Tibial artery (tissue), 4 donors: ENCODE results near the gene ASIC2.
A peak's percentile ranks its signal among the peaks of the same experiment; 100 is the strongest.

Experiments
- DNase-seq, 2 donors: peaks; one replicate each; pipeline ENCODE4 v3.0.0-alpha.2; 2019
- H3K27ac ChIP-seq, 2 donors: fragments of 200-600 bp; sonication (generic) in 1 of 2; 1 replicate in 1 of 2; 2 replicates in 1 of 2; pipeline ENCODE4 v1.5.1; 2018 to 2019; ENCODE audit warnings: mild to moderate bottlenecking in 1 of 2
- H3K27me3 ChIP-seq, 2 donors: fragments of 200-600 bp; sonication (generic) in 1 of 2; one replicate each; pipeline versions ENCODE4 v1.5.1 to v1.6.0; 2016 to 2019
- H3K36me3 ChIP-seq, 3 donors: fragments of 200-600 bp; sonication (generic) in 2 of 3; one replicate each; pipeline ENCODE4 v1.5.1; 2016 to 2019; ENCODE audit warnings: mild to moderate bottlenecking in 2 of 3
- H3K4me1 ChIP-seq, 4 donors: fragments of 200-600 bp; sonication (generic) in 2 of 4; 1 replicate in 3 of 4; 2 replicates in 1 of 4; pipeline ENCODE4 v1.5.1; 2016 to 2019
- H3K4me3 ChIP-seq, 2 donors: fragments of 200-600 bp; sonication (generic) in 1 of 2; 1 replicate in 1 of 2; 2 replicates in 1 of 2; pipeline ENCODE4 v1.5.1; 2018 to 2019; ENCODE audit warnings: mild to moderate bottlenecking in 2 of 2
- H3K9me3 ChIP-seq, 3 donors: fragments of 200-600 bp; sonication (generic) in 1 of 3; one replicate each; pipeline ENCODE4 v1.5.1; 2016 to 2019
- CTCF ChIP-seq, 2 experiments: fragments of 200-600 bp in 1 of 2; fragments of 450-650 bp in 1 of 2; IDR thresholded peaks; one replicate each; pipeline ENCODE4 v1.5.1; 2017 to 2019; ENCODE audit warnings: antibody characterized with exemption in 2 of 2, mild to moderate bottlenecking in 1 of 2, moderate library complexity in 1 of 2
- intact Hi-C: fragments of 100-400 bp; cut with DNase I; formaldehyde crosslinking; loops from one replicate; pipeline ENCODE4 v1.15.0; 2023; ENCODE audit warnings: low total_unique reads

ASIC2 gene

GRCh38 chr17:32998887-32999228 is 294.2 kb downstream of the ASIC2 start:
- H3K4me1 ChIP-seq: peaks cover 0 to 9% (median 8%) of the 10 kb centered on the region in 4 donors
- H3K4me3 ChIP-seq: no peak overlapping the region
- H3K27me3 ChIP-seq: peaks cover 0 to 5% of the 10 kb centered on the region in 2 donors
- H3K9me3 ChIP-seq: no peaks in the 10 kb centered on the region
- no peak for TF ChIP-seq CTCF (IDR thresholded peaks at IDR 0.05)
- intact Hi-C loops: no loop called here
- no peaks in the 10 kb centered on the region for H3K36me3 ChIP-seq
- H3K27ac ChIP-seq: no peak overlapping the region
- DNase-seq: no peak

GRCh38 chr17:32998111-32998886 is 294.8 kb downstream of the ASIC2 start:
- Histone ChIP-seq H3K27me3 (peaks cover 0 to 5% of the 10 kb centered on the region in 2 donors), H3K36me3 (no peaks in the 10 kb centered on the region), H3K27ac (no peak overlapping the region), H3K4me1 (peaks cover 0 to 9% (median 8%) of the 10 kb centered on the region in 4 donors), H3K9me3 (no peaks in the 10 kb centered on the region), H3K4me3 (no peak overlapping the region)
- intact Hi-C loops: no loop called here
- DNase-seq: peak; percentile 79 to 82
- peak; percentile 76 to 90 for TF ChIP-seq CTCF (IDR thresholded peaks at IDR 0.05)

- H3K4me3 ChIP-seq: no peak overlapping the region
- H3K27me3 ChIP-seq: peaks cover 0 to 10% of the 10 kb centered on the region in 2 donors
- no peak overlapping the region for H3K27ac ChIP-seq
- H3K36me3 ChIP-seq: no peaks in the 10 kb centered on the region
- intact Hi-C loops: no loop called here
- DNase-seq: no peak
- TF ChIP-seq CTCF (IDR thresholded peaks at IDR 0.05): no peak
- peaks cover 0 to 9% (median 8%) of the 10 kb centered on the region in 4 donors for H3K4me1 ChIP-seq
- H3K9me3 ChIP-seq: no peaks in the 10 kb centered on the region
Measured at GRCh38 chr17:32995416-32996045, 297.6 kb downstream of the ASIC2 start.

GRCh38 chr17:32993977-32994376 is 299.1 kb downstream of the ASIC2 start:
- no peak for DNase-seq
- Histone ChIP-seq H3K4me3 (no peak overlapping the region), H3K4me1 (peaks cover 0 to 9% (median 8%) of the 10 kb centered on the region in 4 donors), H3K27ac (no peak overlapping the region), H3K9me3 (no peaks in the 10 kb centered on the region), H3K36me3 (no peaks in the 10 kb centered on the region), H3K27me3 (peaks cover 0 to 10% of the 10 kb centered on the region in 2 donors)
- TF ChIP-seq CTCF (IDR thresholded peaks at IDR 0.05): no peak
- intact Hi-C loops: no loop called here

GRCh38 chr17:32992321-32993033 is 300.6 kb downstream of the ASIC2 start:
- Histone ChIP-seq H3K4me1 (no peaks in the 10 kb centered on the region), H3K9me3 (peaks cover 0 to 3% (median 0%) of the 10 kb centered on the region in 3 donors), H3K27me3 (peaks cover 0 to 5% of the 10 kb centered on the region in 2 donors), H3K27ac (no peak overlapping the region), H3K4me3 (no peak overlapping the region), H3K36me3 (no peaks in the 10 kb centered on the region)
- TF ChIP-seq CTCF (IDR thresholded peaks at IDR 0.05): no peak
- DNase-seq: no peak
- intact Hi-C loops: no loop called here
